GM21619 (cell line): ENCODE measurements around the gene MYH9.

Experiments used
- ATAC-seq: cut with Tn5 transposase; IDR thresholded peaks from one replicate; pipeline ENCODE4 v1.9.1; 2021; ENCODE audit not compliant: unreplicated experiment

Gene MYH9

GRCh38 chr22:36319595-36320497 lies 67.9 kb downstream of the MYH9 start:
- no peak for ATAC-seq

GRCh38 chr22:36318442-36318841 lies 69.3 kb downstream of the MYH9 start:
- ATAC-seq: no peak

GRCh38 chr22:36317658-36318271 lies 70.0 kb downstream of the MYH9 start:
- no peak for ATAC-seq

GRCh38 chr22:36316419-36316818 lies 71.3 kb downstream of the MYH9 start:
- ATAC-seq: no peak

- no peak for ATAC-seq
Observed at GRCh38 chr22:36315325-36315724, 72.4 kb downstream of the MYH9 start.

GRCh38 chr22:36311386-36312085 lies 76.2 kb downstream of the MYH9 start:
- no peak for ATAC-seq

- ATAC-seq: no peak
Observed at GRCh38 chr22:36308880-36309279, 78.9 kb downstream of the MYH9 start.

- no peak for ATAC-seq
Observed at GRCh38 chr22:36306227-36306626, 81.5 kb downstream of the MYH9 start.

GRCh38 chr22:36305813-36306212 lies 82.0 kb downstream of the MYH9 start:
- ATAC-seq: no peak

- no peak for ATAC-seq
Observed at GRCh38 chr22:36304429-36304828, 83.3 kb downstream of the MYH9 start.

GRCh38 chr22:36303874-36304273 lies 83.9 kb downstream of the MYH9 start:
- ATAC-seq: no peak

- ATAC-seq: no peak
Observed at GRCh38 chr22:36303115-36303467, 84.7 kb downstream of the MYH9 start.

- no peak for ATAC-seq
Observed at GRCh38 chr22:36302439-36303114, 85.2 kb downstream of the MYH9 start.

- no peak for ATAC-seq
Observed at GRCh38 chr22:36301851-36302250, 85.9 kb downstream of the MYH9 start.

- no peak for ATAC-seq
Observed at GRCh38 chr22:36301384-36301828, 86.4 kb downstream of the MYH9 start.

GRCh38 chr22:36300396-36301212 lies 87.2 kb downstream of the MYH9 start:
- no peak for ATAC-seq

GRCh38 chr22:36299911-36300310 lies 87.9 kb downstream of the MYH9 start:
- no peak for ATAC-seq

GRCh38 chr22:36299295-36299694 lies 88.5 kb downstream of the MYH9 start:
- ATAC-seq: no peak

GRCh38 chr22:36298601-36299000 lies 89.2 kb downstream of the MYH9 start:
- ATAC-seq: no peak

GRCh38 chr22:36298118-36298517 lies 89.6 kb downstream of the MYH9 start:
- no peak for ATAC-seq
